Measurements from ENCODE around the gene LMNB1. TPM values are rescaled to one million over a fixed set of nuclear protein-coding genes. Genes with fewer than 3 reads are reported as not detected.

Gene LMNB1
- polyA plus RNA-seq, 3 donors, result 18.0 to 33.0 (median 28.2) TPM

GRCh38 chr5:126809916-126810315 is 33.0 kb downstream of the LMNB1 start:
- DNase-seq, result peak; percentile 70 to 85 (median 77)
- no peak for TF ChIP-seq CTCF (IDR thresholded peaks at IDR 0.05)
- intact Hi-C loops (cut with micrococcal nuclease), result loop anchor here in 1 of 2 donors (5.0 kb wide), 1 partner anchor 33 kb away; the partner anchor contains the start of gene LMNB1
- H3K79me2 ChIP-seq (ENCODE audit: insufficient read depth, low read length), result peaks cover 89% of the 10 kb centered on the region
- Mint-ChIP-seq H3K9me3 (peaks cover 0 to 3% (median 0%) of the 10 kb centered on the region in 7 donors), H3K27ac (peak overlapping the region; percentile 88 to 99 (median 97)), H3K36me3 (peaks cover 32 to 48% of the 10 kb centered on the region in 2 donors), H3K27me3 (ENCODE audit: low read depth in 3 of 3) (peaks cover 0 to 1% (median 0%) of the 10 kb centered on the region in 3 donors), H3K4me3 (no peak overlapping the region), H3K4me1 (peaks cover 79% of the 10 kb centered on the region)
- H3K27me3 ChIP-seq (ENCODE audit: control insufficient read depth in 2 of 2, insufficient read depth in 2 of 2, low read length in 2 of 2), result no peaks in the 10 kb centered on the region
- WGBS (ENCODE audit: insufficient coverage), result 93% methylated on average over 6 of the region's 7 CpGs
- H3K4me3 ChIP-seq (replicated peaks in 1 of 3; ENCODE audit: low read depth in 2 of 3, low read length in 3 of 3), result no peak overlapping the region
- H3K9me3 ChIP-seq (replicated peaks in 1 of 2; ENCODE audit: control insufficient read depth in 1 of 2, insufficient read depth in 1 of 2, low read length in 2 of 2), result no peaks in the 10 kb centered on the region
- H3K27ac ChIP-seq (ENCODE audit: low read depth in 1 of 2, low read length in 2 of 2), result peak overlapping the region; percentile 29 to 94
- no peak overlapping the region for H3K9ac ChIP-seq (ENCODE audit: insufficient read depth, low read length, poor library complexity, severe bottlenecking)
- H2AFZ ChIP-seq (ENCODE audit: insufficient read depth, low read depth, low read length, poor library complexity, severe bottlenecking), result no peak overlapping the region
- peak overlapping the region; percentile 65 for H3K4me2 ChIP-seq (replicated peaks; ENCODE audit: extremely low read depth, low read length, poor library complexity, severe bottlenecking)
- no peaks in the 10 kb centered on the region for H4K20me1 ChIP-seq (ENCODE audit: insufficient read depth, low read length)
- H3K36me3 ChIP-seq (replicated peaks in 1 of 2; ENCODE audit: control insufficient read depth in 1 of 2, insufficient read depth in 2 of 2, low read length in 2 of 2), result peaks cover 20 to 21% of the 10 kb centered on the region in 2 donors
- H3K4me1 ChIP-seq (ENCODE audit: control insufficient read depth in 1 of 2, insufficient read depth in 2 of 2, low read length in 2 of 2), result peaks cover 79 to 85% of the 10 kb centered on the region in 2 donors

- H4K20me1 ChIP-seq (ENCODE audit: insufficient read depth, low read length), result no peaks in the 10 kb centered on the region
- H3K9me3 Mint-ChIP-seq, result peaks cover 0 to 3% (median 0%) of the 10 kb centered on the region in 7 donors
- no peaks in the 10 kb centered on the region for H3K27me3 ChIP-seq (ENCODE audit: control insufficient read depth in 2 of 2, insufficient read depth in 2 of 2, low read length in 2 of 2)
- H3K9ac ChIP-seq (ENCODE audit: insufficient read depth, low read length, poor library complexity, severe bottlenecking), result no peak overlapping the region
- peaks cover 28 to 40% of the 10 kb centered on the region in 2 donors for H3K36me3 Mint-ChIP-seq
- H3K27ac ChIP-seq (ENCODE audit: low read depth in 1 of 2, low read length in 2 of 2), result peak overlapping the region; percentile 79 to 94
- peak overlapping the region; percentile 12 for H3K4me2 ChIP-seq (replicated peaks; ENCODE audit: extremely low read depth, low read length, poor library complexity, severe bottlenecking)
- H3K27ac Mint-ChIP-seq, result peak overlapping the region; percentile 88 to 99 (median 97)
- intact Hi-C loops (cut with micrococcal nuclease), result loop anchor here in 1 of 2 donors (5.0 kb wide), 1 partner anchor 33 kb away; the partner anchor contains the start of gene LMNB1
- peaks cover 83 to 94% of the 10 kb centered on the region in 2 donors for H3K4me1 ChIP-seq (ENCODE audit: control insufficient read depth in 1 of 2, insufficient read depth in 2 of 2, low read length in 2 of 2)
- TF ChIP-seq CTCF (IDR thresholded peaks at IDR 0.05), result no peak
- DNase-seq, result peak in 1 of 3 donors; percentile 19
- H3K36me3 ChIP-seq (replicated peaks in 1 of 2; ENCODE audit: control insufficient read depth in 1 of 2, insufficient read depth in 2 of 2, low read length in 2 of 2), result peaks cover 13% of the 10 kb centered on the region in 2 donors
- no peaks in the 10 kb centered on the region for H3K9me3 ChIP-seq (replicated peaks in 1 of 2; ENCODE audit: control insufficient read depth in 1 of 2, insufficient read depth in 1 of 2, low read length in 2 of 2)
- WGBS (ENCODE audit: insufficient coverage), result no CpG with 5 or more reads among the region's 4 CpGs
- H3K4me3 ChIP-seq (replicated peaks in 1 of 3; ENCODE audit: low read depth in 2 of 3, low read length in 3 of 3), result peak overlapping the region in 1 of 3 experiments; percentile 10
- no peak overlapping the region for H3K4me3 Mint-ChIP-seq
- H3K27me3 Mint-ChIP-seq (ENCODE audit: low read depth in 3 of 3), result peaks cover 0 to 1% (median 0%) of the 10 kb centered on the region in 3 donors
- peaks cover 81% of the 10 kb centered on the region for H3K4me1 Mint-ChIP-seq
- peaks cover 89% of the 10 kb centered on the region for H3K79me2 ChIP-seq (ENCODE audit: insufficient read depth, low read length)
- no peak overlapping the region for H2AFZ ChIP-seq (ENCODE audit: insufficient read depth, low read depth, low read length, poor library complexity, severe bottlenecking)
Measured at GRCh38 chr5:126810596-126811380, 33.9 kb downstream of the LMNB1 start.

Data from CD14-positive monocyte (primary cell).